Myocyte (in vitro differentiated cells): ENCODE results near the gene MRAP. TPM values are rescaled to one million over a fixed set of nuclear protein-coding genes. Genes with fewer than 3 reads are reported as not detected.
A peak's percentile ranks its signal among the peaks of the same experiment; 100 is the strongest.

Experiments
- DNase-seq: peaks from one replicate; pipeline ENCODE4 v3.0.0-alpha.2; 2012; ENCODE audit warnings: low read depth
- total RNA-seq: library from RNA; depleted of rRNA; stranded (reverse); fragments of >200 nt; gene quantifications from 2 replicates; pipeline ENCODE4 v1.2.3, GENCODE V29; 2014

MRAP gene
- total RNA-seq, 1 donor from 2014 or later, result not detected

- peak; percentile 51 for DNase-seq
Measured at GRCh38 chr21:32347977-32348376, 49.3 kb downstream of the MRAP start.

GRCh38 chr21:32348604-32349332 lies 50.1 kb downstream of the MRAP start:
- DNase-seq, result no peak

GRCh38 chr21:32349333-32349944 lies 50.8 kb downstream of the MRAP start:
- no peak for DNase-seq

- no peak for DNase-seq
Measured at GRCh38 chr21:32350211-32350980, 51.7 kb downstream of the MRAP start.

GRCh38 chr21:32350981-32351380 lies 52.3 kb downstream of the MRAP start:
- DNase-seq, result no peak

- no peak for DNase-seq
Measured at GRCh38 chr21:32351428-32351827, 52.8 kb downstream of the MRAP start.

- DNase-seq, result peak; percentile 44
Measured at GRCh38 chr21:32352526-32352925, 53.9 kb downstream of the MRAP start.

GRCh38 chr21:32353002-32353711 lies 54.5 kb downstream of the MRAP start:
- DNase-seq, result no peak

- no peak for DNase-seq
Measured at GRCh38 chr21:32356874-32357395, 58.3 kb downstream of the MRAP start.

- DNase-seq, result no peak
Measured at GRCh38 chr21:32359719-32360260, 61.1 kb downstream of the MRAP start.

GRCh38 chr21:32360401-32360975 lies 61.8 kb downstream of the MRAP start:
- no peak for DNase-seq

Other genes with a start within 250 kb of the MRAP start
- gene MIS18A, start 19.8 kb upstream of the MRAP start, total RNA-seq, result 6.2 and 7.6 TPM in 2 replicates
- 42.1 and 42.8 TPM in 2 replicates for gene URB1, start 94.2 kb downstream of the MRAP start, total RNA-seq
- gene EVA1C, start 113.9 kb downstream of the MRAP start, total RNA-seq, result 1.0 and 1.9 TPM in 2 replicates